Osteocyte (in vitro differentiated cells): ENCODE measurements around the gene HYCC1. TPM values are rescaled to one million over a fixed set of nuclear protein-coding genes. Genes with fewer than 3 reads are reported as not detected.

Experiments used
- DNase-seq: peaks from one replicate; pipeline ENCODE4 v3.0.0; 2021; ENCODE audit warnings: mixed read lengths; ENCODE audit not compliant: unreplicated experiment; ENCODE audit errors: extremely low spot score
- H3K27ac Mint-ChIP-seq: one replicate; pipeline ENCODE4 v1.8.0; 2021; ENCODE audit warnings: mild to moderate bottlenecking, mixed read lengths; ENCODE audit not compliant: unreplicated experiment
- H3K27me3 Mint-ChIP-seq: one replicate; pipeline ENCODE4 v1.8.0; 2021; ENCODE audit warnings: mixed read lengths; ENCODE audit not compliant: unreplicated experiment
- H3K36me3 Mint-ChIP-seq: one replicate; pipeline ENCODE4 v1.8.0; 2021; ENCODE audit warnings: mixed read lengths; ENCODE audit not compliant: unreplicated experiment
- H3K4me1 Mint-ChIP-seq: one replicate; pipeline ENCODE4 v1.8.0; 2021; ENCODE audit warnings: mixed read lengths; ENCODE audit not compliant: unreplicated experiment
- H3K4me3 Mint-ChIP-seq: one replicate; pipeline ENCODE4 v1.8.0; 2021; ENCODE audit warnings: mild to moderate bottlenecking, moderate library complexity, mixed read lengths; ENCODE audit not compliant: unreplicated experiment
- H3K9me3 Mint-ChIP-seq: one replicate; pipeline ENCODE4 v1.8.0; 2021; ENCODE audit warnings: mixed read lengths; ENCODE audit not compliant: unreplicated experiment
- total RNA-seq: library from RNA; stranded (reverse); gene quantifications from 2 replicates; pipeline ENCODE4 v1.2.1, GENCODE V29; 2021
- TF ChIP-seq, protein P1 (sequence below): fragments of 200-600 bp; sonication (generic); IDR thresholded peaks from 2 replicates; pipeline ENCODE4 v1.5.0; 2021; ENCODE audit warnings: antibody characterized with exemption, mild to moderate bottlenecking, moderate library complexity

Gene HYCC1
- total RNA-seq, 1 donor from 2014 or later: 56.9 TPM

DNA sequence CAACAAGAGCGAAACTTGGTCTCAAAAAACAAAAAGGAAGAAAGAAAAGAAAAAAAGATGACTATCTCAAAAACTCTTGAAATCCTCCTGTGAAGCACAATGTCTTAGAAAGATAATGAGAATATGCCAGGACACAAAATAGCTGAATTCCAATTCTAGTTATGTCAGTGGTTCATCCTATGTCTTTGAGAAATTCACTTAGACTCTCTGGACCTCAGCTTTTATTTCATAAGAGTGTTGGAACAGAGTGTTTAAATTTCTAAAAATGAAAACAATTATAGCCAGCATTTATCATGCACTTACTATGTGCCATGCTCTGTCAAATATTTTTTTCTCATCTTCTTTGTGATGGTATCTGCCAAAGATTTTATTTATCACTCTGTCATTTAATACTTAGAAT lies 13.3 kb upstream of the HYCC1 start:
- H3K27me3 Mint-ChIP-seq: no peaks in the 10 kb centered on the region
- H3K36me3 Mint-ChIP-seq: no peaks in the 10 kb centered on the region
- no peak for DNase-seq
- peaks cover 10% of the 10 kb centered on the region for H3K4me1 Mint-ChIP-seq
- no peak overlapping the region for H3K4me3 Mint-ChIP-seq
- H3K27ac Mint-ChIP-seq: no peak overlapping the region
- TF ChIP-seq, protein P1, sequence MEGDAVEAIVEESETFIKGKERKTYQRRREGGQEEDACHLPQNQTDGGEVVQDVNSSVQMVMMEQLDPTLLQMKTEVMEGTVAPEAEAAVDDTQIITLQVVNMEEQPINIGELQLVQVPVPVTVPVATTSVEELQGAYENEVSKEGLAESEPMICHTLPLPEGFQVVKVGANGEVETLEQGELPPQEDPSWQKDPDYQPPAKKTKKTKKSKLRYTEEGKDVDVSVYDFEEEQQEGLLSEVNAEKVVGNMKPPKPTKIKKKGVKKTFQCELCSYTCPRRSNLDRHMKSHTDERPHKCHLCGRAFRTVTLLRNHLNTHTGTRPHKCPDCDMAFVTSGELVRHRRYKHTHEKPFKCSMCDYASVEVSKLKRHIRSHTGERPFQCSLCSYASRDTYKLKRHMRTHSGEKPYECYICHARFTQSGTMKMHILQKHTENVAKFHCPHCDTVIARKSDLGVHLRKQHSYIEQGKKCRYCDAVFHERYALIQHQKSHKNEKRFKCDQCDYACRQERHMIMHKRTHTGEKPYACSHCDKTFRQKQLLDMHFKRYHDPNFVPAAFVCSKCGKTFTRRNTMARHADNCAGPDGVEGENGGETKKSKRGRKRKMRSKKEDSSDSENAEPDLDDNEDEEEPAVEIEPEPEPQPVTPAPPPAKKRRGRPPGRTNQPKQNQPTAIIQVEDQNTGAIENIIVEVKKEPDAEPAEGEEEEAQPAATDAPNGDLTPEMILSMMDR: no peak
- no peaks in the 10 kb centered on the region for H3K9me3 Mint-ChIP-seq

DNA sequence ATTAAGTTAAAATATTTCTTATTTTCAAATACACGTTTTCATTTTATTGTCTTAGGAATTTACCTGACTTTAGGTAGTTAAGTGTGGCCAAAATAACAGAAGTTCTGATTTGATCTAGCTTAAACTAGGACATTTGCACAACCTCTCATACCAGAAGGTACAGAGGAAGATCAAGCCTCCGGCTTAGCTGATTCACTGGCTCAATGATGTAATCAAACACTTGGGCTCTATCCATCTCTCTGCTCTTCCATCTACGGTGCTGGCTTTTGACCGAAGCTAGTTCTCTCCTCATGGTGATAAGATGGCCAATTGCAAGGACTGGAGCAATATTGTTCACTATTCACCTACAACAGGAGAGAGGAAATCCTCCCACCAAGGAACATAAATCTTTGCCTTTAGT lies 12.2 kb upstream of the HYCC1 start:
- Mint-ChIP-seq H3K36me3 (no peaks in the 10 kb centered on the region), H3K27ac (no peak overlapping the region), H3K4me1 (peaks cover 20% of the 10 kb centered on the region), H3K4me3 (no peak overlapping the region), H3K9me3 (no peaks in the 10 kb centered on the region), H3K27me3 (no peaks in the 10 kb centered on the region)
- no peak for DNase-seq
- TF ChIP-seq, protein P1: no peak

DNA sequence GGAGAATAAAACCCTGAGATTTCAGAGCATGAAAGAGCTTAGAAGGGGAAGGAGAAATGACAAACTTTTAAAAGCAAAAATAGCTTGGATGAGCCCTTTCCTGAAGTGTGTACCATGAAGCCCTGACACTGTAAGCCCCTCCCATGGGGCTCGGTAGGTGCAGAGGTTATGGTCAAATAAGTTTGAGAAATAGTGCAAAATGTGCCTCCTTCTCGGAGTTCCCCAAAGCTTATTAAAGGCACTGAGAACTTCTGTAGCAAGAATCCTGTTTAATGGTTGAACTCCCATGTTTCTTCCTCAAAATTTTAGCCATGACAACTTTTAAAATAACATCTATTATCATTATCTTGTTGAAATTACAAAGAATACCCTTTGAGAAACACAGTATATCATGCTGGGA lies 10.5 kb upstream of the HYCC1 start:
- no peak overlapping the region for H3K4me3 Mint-ChIP-seq
- no peaks in the 10 kb centered on the region for H3K27me3 Mint-ChIP-seq
- no peaks in the 10 kb centered on the region for H3K9me3 Mint-ChIP-seq
- H3K4me1 Mint-ChIP-seq: peaks cover 33% of the 10 kb centered on the region
- no peak overlapping the region for H3K27ac Mint-ChIP-seq
- TF ChIP-seq, protein P1: no peak
- no peaks in the 10 kb centered on the region for H3K36me3 Mint-ChIP-seq
- DNase-seq: no peak

DNA sequence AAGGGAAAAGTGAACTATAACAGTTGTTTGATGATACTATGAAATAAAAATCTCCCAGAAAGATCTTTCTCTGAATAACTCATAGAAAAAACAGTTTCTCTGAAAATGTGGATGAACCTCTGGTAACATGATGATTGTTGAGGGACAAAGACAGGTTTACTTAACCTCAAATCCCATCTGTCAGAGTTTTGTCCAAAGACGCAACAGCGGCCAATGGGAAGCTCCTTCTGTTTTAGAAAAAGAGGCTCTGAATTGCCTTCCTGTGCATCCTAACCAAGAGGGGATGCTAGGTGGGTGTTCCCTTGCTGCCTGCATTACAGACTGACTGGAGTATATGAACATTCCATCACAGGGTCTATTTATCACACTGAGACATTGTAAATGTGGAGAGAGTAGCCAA lies 8.9 kb upstream of the HYCC1 start:
- Mint-ChIP-seq H3K9me3 (no peaks in the 10 kb centered on the region), H3K4me1 (peaks cover 33% of the 10 kb centered on the region), H3K36me3 (no peaks in the 10 kb centered on the region), H3K27me3 (no peaks in the 10 kb centered on the region), H3K27ac (peak overlapping the region; percentile 83), H3K4me3 (no peak overlapping the region)
- no peak for DNase-seq
- TF ChIP-seq, protein P1: no peak

DNA sequence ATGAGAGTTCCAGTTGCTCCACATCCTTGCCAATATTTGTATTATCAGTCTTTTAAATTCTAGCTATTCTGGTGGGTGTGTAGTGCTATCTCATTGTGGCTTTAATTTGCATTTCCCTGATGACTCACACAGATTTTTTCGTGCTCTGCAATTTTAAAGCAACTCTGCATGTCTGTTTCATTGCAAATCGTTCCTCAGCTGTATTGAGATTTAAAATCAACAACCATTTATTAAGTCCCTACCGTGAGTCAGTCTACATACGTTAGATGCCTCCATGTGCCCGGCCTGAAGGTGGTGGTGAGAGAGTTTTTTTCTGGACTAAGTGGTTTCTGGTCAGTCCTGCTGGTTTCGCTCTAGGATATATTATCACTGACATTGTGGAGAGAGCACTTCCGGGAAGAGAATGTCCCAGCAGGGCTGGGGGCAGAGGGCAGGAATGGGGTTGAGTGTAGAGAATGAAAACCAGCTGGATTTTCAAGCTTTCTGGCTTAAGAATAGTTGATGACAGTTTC lies 8.4 kb upstream of the HYCC1 start:
- Mint-ChIP-seq H3K27me3 (no peaks in the 10 kb centered on the region), H3K36me3 (no peaks in the 10 kb centered on the region), H3K4me1 (peaks cover 33% of the 10 kb centered on the region), H3K4me3 (peak overlapping the region; percentile 26), H3K9me3 (no peaks in the 10 kb centered on the region), H3K27ac (peak overlapping the region; percentile 83)
- DNase-seq: no peak
- TF ChIP-seq, protein P1: no peak
